ENCODE data around the gene OR10J5.

DNA sequence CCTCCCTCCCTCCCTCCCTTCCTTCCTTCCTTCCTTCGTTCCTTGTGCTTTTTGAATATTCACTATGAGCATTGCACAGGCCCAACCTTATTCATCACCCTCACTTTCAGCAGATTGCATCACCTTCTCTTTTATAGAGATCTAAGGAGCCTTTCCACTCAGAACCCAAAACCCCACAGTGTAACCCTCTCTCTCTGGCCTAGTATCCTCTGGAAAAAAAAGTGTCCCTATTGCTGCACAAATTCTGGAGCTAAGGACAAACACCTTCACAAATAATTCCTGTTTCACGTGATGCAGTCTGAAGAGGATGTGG lies 25.6 kb downstream of the OR10J5 start:
- no peak for TF ChIP-seq EZH2 (IDR thresholded peaks at IDR 0.05; ENCODE audit: borderline replicate concordance, low read depth, low read length, severe bottlenecking)
- TF ChIP-seq, protein P1, sequence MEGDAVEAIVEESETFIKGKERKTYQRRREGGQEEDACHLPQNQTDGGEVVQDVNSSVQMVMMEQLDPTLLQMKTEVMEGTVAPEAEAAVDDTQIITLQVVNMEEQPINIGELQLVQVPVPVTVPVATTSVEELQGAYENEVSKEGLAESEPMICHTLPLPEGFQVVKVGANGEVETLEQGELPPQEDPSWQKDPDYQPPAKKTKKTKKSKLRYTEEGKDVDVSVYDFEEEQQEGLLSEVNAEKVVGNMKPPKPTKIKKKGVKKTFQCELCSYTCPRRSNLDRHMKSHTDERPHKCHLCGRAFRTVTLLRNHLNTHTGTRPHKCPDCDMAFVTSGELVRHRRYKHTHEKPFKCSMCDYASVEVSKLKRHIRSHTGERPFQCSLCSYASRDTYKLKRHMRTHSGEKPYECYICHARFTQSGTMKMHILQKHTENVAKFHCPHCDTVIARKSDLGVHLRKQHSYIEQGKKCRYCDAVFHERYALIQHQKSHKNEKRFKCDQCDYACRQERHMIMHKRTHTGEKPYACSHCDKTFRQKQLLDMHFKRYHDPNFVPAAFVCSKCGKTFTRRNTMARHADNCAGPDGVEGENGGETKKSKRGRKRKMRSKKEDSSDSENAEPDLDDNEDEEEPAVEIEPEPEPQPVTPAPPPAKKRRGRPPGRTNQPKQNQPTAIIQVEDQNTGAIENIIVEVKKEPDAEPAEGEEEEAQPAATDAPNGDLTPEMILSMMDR (IDR thresholded peaks at IDR 0.05; ENCODE audit: borderline replicate concordance, extremely low read depth, low read length, poor library complexity, severe bottlenecking) = no peak
